Measurements from ENCODE around the gene FNTB. TPM values are rescaled to one million over a fixed set of nuclear protein-coding genes. Genes with fewer than 3 reads are reported as not detected.

Gene FNTB
- total RNA-seq, 1 experiment from 2014 or later, result 26.7 TPM

DNA sequence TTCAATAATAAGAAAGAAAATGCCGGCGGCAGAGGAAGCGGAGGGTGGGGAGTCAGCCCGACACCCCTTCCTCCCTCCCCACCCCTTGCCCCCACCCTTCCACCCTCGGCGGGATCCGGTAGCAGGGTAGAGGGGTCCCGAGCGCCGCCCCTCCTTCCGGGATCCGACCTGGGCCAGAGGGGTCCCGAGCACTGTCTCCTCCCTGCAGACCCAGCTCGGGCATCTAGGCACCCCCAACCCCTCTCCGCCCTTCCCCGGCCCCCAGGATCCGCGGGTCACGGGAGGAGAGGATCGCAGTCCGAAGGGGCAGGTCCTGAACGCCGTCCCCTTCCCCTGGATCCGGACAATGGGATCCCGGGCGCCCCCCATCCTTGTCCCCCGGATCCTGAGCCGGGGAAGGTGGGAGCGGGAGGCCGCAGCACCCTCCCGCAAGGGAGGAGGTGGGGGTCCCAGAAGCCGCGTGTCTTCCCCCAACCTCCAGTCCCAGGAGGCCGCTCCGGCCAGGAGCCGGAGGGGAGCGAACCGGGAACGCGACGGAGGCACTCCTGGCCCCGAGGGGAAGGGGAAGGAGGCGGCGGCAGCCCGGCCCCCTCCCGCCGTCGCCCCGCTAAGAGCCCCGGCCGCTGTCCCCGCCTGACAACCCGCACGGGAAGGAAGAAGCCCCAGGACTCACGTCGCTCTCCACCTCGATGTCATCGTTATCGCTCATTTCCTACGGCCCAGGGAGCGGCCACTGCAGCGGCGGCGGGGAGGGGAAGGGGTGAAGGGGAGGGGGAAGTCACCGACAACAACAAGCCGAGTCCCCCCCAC, 115.1 kb downstream of the FNTB start:
- H3K9ac ChIP-seq (ENCODE audit: low read length), result peak overlapping the region; percentile 73
- ChIA-PET POLR2A (interaction anchor here (0.6 to 1.3 kb wide), 6 partner anchors 8 to 934 kb away, joined by 3 to 4 read pairs (median 3); no protein-coding TSS in a partner anchor), RAD21 (ENCODE audit: low non-redundant PET in 1 of 2, low total read pairs in 2 of 2, uncharacterized antibody in 2 of 2, unreplicated experiment in 2 of 2) (interaction anchor here in 1 of 2 experiments (0.6 to 1.3 kb wide), 2 partner anchors 115 to 495 kb away, joined by 4 read pairs; partner anchors contain the start of gene FNTB), CTCF (interaction anchor here (1.0 to 1.3 kb wide), 2 partner anchors 115 to 313 kb away, joined by 3 to 4 read pairs; partner anchors contain the start of gene FNTB)
- H4K20me1 ChIP-seq (ENCODE audit: insufficient read depth), result no peaks in the 10 kb centered on the region
- peaks cover 0 to 12% of the 10 kb centered on the region in 2 experiments; a peak in 2 of 4 replicates for H3K36me3 ChIP-seq (ENCODE audit: control insufficient read depth in 1 of 2, insufficient read depth in 2 of 2, low read length in 2 of 2)
- intact Hi-C loops (cut with micrococcal nuclease), result loop anchor here (5.0 kb wide), 1 partner anchor 310 kb away; the partner anchor contains the start of gene FUT8
- H3K4me3 ChIP-seq (replicated peaks in 1 of 2; ENCODE audit: low read depth in 1 of 2, low read length in 2 of 2), result peak overlapping the region; percentile 84 to 85
- ATAC-seq (no peak; the same call in 1 of the 2 replicates), DNase-seq (ENCODE audit: low read depth, low spot score) (no peak)
- H2AFZ ChIP-seq (ENCODE audit: low read depth, low read length, poor library complexity, severe bottlenecking), result no peak overlapping the region
- peaks cover 45% of the 10 kb centered on the region for H3K79me2 ChIP-seq (ENCODE audit: insufficient read depth, low read length)
- H3K27ac ChIP-seq (ENCODE audit: low read depth, low read length), result peak overlapping the region; percentile 45; the same call in 1 of the 2 replicates
- TF ChIP-seq EGR1 (IDR thresholded peaks at IDR 0.05; ENCODE audit: low read depth) (no peak), YY1 (IDR thresholded peaks at IDR 0.05; ENCODE audit: extremely low read depth, insufficient replicate concordance, low read depth, low read length) (no peak), CBX3 (IDR thresholded peaks at IDR 0.05; ENCODE audit: low read depth) (no peak), CEBPB (IDR thresholded peaks at IDR 0.05; ENCODE audit: low read depth) (no peak), EZH2 (IDR thresholded peaks at IDR 0.05) (no peak), SP1 (IDR thresholded peaks at IDR 0.05; ENCODE audit: low read depth) (no peak), ZFX (IDR thresholded peaks at IDR 0.05) (peak; percentile 34; the same call in 1 of the 2 replicates)
- TF ChIP-seq, protein P1, sequence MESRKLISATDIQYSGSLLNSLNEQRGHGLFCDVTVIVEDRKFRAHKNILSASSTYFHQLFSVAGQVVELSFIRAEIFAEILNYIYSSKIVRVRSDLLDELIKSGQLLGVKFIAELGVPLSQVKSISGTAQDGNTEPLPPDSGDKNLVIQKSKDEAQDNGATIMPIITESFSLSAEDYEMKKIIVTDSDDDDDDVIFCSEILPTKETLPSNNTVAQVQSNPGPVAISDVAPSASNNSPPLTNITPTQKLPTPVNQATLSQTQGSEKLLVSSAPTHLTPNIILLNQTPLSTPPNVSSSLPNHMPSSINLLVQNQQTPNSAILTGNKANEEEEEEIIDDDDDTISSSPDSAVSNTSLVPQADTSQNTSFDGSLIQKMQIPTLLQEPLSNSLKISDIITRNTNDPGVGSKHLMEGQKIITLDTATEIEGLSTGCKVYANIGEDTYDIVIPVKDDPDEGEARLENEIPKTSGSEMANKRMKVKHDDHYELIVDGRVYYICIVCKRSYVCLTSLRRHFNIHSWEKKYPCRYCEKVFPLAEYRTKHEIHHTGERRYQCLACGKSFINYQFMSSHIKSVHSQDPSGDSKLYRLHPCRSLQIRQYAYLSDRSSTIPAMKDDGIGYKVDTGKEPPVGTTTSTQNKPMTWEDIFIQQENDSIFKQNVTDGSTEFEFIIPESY (IDR thresholded peaks at IDR 0.05; ENCODE audit: extremely low read depth, insufficient replicate concordance, low read length), result no peak
- TF ChIP-seq, protein P2, sequence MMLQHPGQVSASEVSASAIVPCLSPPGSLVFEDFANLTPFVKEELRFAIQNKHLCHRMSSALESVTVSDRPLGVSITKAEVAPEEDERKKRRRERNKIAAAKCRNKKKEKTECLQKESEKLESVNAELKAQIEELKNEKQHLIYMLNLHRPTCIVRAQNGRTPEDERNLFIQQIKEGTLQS (IDR thresholded peaks at IDR 0.05), result no peak
- no peaks in the 10 kb centered on the region for H3K27me3 ChIP-seq (ENCODE audit: insufficient read depth, low read length)
- BruUV-seq (replicated peaks), result no TSS peak
- peak overlapping the region; percentile 81 for H3K4me2 ChIP-seq (ENCODE audit: low read length)
- no peaks in the 10 kb centered on the region for H3K9me3 ChIP-seq (ENCODE audit: control insufficient read depth in 1 of 2, insufficient read depth in 1 of 2, low read depth in 1 of 2, low read length in 2 of 2)
- H3K9me2 ChIP-seq (ENCODE audit: insufficient read depth), result 0 out of 2 replicates have a peak, but pooled peaks cover 2% of the 10 kb centered on the region
- peaks cover 8 to 16% of the 10 kb centered on the region in 2 experiments; a peak in 2 of 4 replicates for H3K4me1 ChIP-seq (ENCODE audit: control insufficient read depth in 1 of 2, insufficient read depth in 2 of 2, low read length in 2 of 2)
